Large intestine (tissue), 3 donors: ENCODE data around the gene ETS1. TPM values are rescaled to one million over a fixed set of nuclear protein-coding genes. Genes with fewer than 3 reads are reported as not detected.

Source experiments
- DNase-seq, 2 donors: peaks; one replicate each; pipeline versions ENCODE4 v3.0.0 to v3.0.0-alpha.2; 2013
- H3K27ac ChIP-seq: one replicate; pipeline ENCODE4 v1.5.1; 2013; ENCODE audit warnings: low read length
- H3K27me3 ChIP-seq: 2 replicates; pipeline ENCODE4 v1.6.1; 2013; ENCODE audit warnings: low read length; ENCODE audit not compliant: control insufficient read depth, insufficient read depth
- H3K36me3 ChIP-seq: 2 replicates; pipeline ENCODE4 v1.6.1; 2013; ENCODE audit warnings: low read length; ENCODE audit not compliant: control insufficient read depth, insufficient read depth
- H3K4me1 ChIP-seq: one replicate; pipeline ENCODE4 v1.6.1; 2013; ENCODE audit warnings: low read length; ENCODE audit not compliant: control insufficient read depth, insufficient read depth
- H3K4me3 ChIP-seq: one replicate; pipeline ENCODE4 v1.5.1; 2013; ENCODE audit warnings: low read length
- H3K9me3 ChIP-seq: one replicate; pipeline ENCODE4 v1.6.1; 2013; ENCODE audit warnings: mild to moderate bottlenecking, low read depth, low read length, moderate library complexity; ENCODE audit not compliant: control insufficient read depth
- WGBS: methylation state at CpG from one replicate; pipeline ENCODE4 v1.1.5; 2013; ENCODE audit warnings: low lambda C conversion rate; ENCODE audit not compliant: insufficient coverage; 5-methylcytosine and 5-hydroxymethylcytosine counted together
- polyA plus RNA-seq: library from polyadenylated mRNA; unstranded; fragments of 120-200 nt; gene quantifications from one replicate; pipeline ENCODE4 v1.2.1, GENCODE V29; 2013

ETS1 gene
- polyA plus RNA-seq, 1 donor, result 40.8 TPM

DNA sequence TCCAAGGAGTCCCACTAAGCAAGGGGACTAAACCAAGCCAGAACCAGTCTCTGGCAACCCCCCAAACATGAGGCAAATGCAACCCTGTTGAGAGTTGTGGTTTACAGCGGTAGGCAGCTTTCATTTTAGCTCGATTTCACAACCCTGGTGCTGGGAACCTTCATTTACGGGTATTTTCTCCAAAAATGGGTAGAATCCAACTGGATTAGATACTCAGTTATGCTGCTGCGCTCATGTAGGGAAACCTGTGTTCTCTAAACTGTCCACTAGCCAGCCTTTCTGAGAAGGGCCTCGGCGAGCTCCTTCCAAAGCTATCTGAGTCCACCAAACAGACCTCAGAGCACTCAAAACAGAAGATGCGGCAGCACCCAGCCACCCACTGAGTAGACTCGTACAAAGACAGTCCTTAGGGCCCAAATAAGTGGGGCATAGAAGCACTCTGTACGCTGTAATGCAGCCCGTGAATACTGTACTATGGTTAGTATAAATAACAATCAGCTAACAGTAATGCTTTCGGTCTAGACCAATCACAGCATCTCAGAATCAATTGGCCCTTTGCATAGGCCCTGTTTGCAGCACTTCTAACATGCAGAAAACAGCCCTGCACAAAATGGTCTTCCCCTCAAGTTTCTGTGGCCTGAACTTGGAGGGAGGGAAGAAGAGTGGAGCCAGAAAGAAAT, 104.7 kb downstream of the ETS1 start:
- H3K36me3 ChIP-seq, result peaks cover 48% of the 10 kb centered on the region
- H3K27me3 ChIP-seq, result no peaks in the 10 kb centered on the region
- no peak overlapping the region for H3K4me3 ChIP-seq
- H3K9me3 ChIP-seq, result no peaks in the 10 kb centered on the region
- DNase-seq, result no peak
- H3K27ac ChIP-seq, result no peak overlapping the region
- WGBS, result no CpG with 5 or more reads among the region's 11 CpGs
- no peaks in the 10 kb centered on the region for H3K4me1 ChIP-seq

DNA sequence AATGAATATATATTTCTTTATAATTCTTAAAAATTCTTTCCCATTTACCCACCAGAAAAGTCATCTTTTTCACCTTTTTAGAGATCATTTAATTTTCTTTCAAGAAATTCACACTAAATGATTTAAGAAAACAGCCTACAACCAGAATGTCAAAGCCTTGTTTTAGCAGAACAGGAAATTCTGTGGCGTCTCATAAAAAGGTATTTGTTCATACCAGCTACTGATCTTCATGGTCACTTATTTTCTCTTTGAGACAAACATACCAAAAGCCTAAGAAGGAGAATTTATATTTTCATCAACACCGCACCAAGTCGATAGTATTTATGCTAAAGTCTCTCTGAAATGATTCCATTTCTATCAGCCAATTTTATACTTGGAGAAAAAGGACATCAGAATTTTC, 105.3 kb downstream of the ETS1 start:
- H3K9me3 ChIP-seq, result no peaks in the 10 kb centered on the region
- no peaks in the 10 kb centered on the region for H3K27me3 ChIP-seq
- DNase-seq, result no peak
- H3K4me3 ChIP-seq, result no peak overlapping the region
- no peak overlapping the region for H3K27ac ChIP-seq
- peaks cover 3% of the 10 kb centered on the region for H3K4me1 ChIP-seq
- H3K36me3 ChIP-seq, result peaks cover 52% of the 10 kb centered on the region
- 100% methylated on average over 2 of the region's 3 CpGs for WGBS

DNA sequence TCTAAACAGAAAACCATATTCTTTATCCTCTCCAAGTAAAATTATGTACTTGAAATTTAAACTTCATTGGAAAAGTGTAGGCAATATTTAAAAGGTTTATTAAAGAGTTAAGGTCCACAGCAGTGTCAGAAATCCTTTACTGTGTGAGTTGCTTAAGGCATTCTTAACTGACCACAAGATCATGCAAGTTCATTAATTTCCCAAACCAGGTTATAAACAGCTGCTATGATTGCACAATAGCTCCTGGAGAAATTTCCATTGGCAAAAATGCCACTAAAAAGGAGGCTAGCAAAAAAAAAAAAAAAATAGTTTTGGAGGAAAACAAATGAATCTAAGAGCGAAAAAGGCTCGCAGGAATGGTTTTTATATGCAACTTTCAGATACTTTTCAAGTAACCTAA, 106.2 kb downstream of the ETS1 start:
- H3K27ac ChIP-seq, result no peak overlapping the region
- no CpG with 5 or more reads among the region's 2 CpGs for WGBS
- H3K4me3 ChIP-seq, result no peak overlapping the region
- H3K4me1 ChIP-seq, result peaks cover 6% of the 10 kb centered on the region
- no peaks in the 10 kb centered on the region for H3K27me3 ChIP-seq
- peaks cover 43% of the 10 kb centered on the region for H3K36me3 ChIP-seq
- no peaks in the 10 kb centered on the region for H3K9me3 ChIP-seq
- DNase-seq, result no peak

DNA sequence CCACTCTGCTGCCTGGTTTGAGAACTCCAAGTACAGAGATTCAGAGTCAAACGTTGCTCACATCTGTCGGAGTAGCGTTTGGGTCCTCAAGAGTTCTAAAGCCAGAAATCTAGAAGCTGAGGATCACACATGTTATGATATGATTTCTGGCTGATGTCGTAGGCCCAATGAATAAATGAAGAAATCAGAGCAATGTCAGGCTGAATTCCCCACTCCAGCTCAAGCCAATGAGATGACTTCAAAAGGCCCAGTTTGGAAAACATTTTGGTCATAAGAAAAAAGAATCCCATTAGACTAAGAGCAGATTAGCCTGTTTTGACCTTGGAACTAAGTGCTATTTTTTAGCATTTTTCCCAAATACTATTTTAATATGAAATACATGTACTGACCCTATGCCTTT, 106.7 kb downstream of the ETS1 start:
- DNase-seq, result no peak
- H3K4me3 ChIP-seq, result no peak overlapping the region
- H3K4me1 ChIP-seq, result peaks cover 6% of the 10 kb centered on the region
- peaks cover 38% of the 10 kb centered on the region for H3K36me3 ChIP-seq
- H3K27me3 ChIP-seq, result no peaks in the 10 kb centered on the region
- WGBS, result no CpG with 5 or more reads among the region's 4 CpGs
- H3K9me3 ChIP-seq, result no peaks in the 10 kb centered on the region
- H3K27ac ChIP-seq, result no peak overlapping the region

DNA sequence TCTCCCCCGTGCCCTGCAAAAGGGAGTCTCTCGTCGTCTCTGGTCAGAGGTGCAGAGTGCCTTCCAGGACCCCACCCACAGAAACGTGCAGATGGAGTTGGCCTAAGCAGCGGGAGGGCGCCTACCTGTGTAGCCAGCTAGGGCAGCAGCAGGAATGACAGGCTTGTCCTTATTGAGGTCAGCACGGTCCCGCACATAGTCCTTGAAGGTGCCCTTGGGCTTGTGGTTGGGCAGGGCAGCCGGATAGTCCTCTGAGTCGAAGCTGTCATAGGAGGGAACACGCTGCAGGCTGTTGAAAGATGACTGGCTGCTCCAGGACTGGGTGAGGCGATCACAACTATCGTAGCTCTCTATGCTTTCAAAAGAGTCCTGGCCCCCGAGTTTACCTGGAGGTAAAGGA, 107.3 kb downstream of the ETS1 start:
- no peak for DNase-seq
- 92% methylated on average over 2 of the region's 14 CpGs for WGBS
- Histone ChIP-seq H3K27ac (no peak overlapping the region), H3K36me3 (peaks cover 32% of the 10 kb centered on the region), H3K9me3 (no peaks in the 10 kb centered on the region), H3K27me3 (no peaks in the 10 kb centered on the region), H3K4me3 (no peak overlapping the region), H3K4me1 (peaks cover 9% of the 10 kb centered on the region)

DNA sequence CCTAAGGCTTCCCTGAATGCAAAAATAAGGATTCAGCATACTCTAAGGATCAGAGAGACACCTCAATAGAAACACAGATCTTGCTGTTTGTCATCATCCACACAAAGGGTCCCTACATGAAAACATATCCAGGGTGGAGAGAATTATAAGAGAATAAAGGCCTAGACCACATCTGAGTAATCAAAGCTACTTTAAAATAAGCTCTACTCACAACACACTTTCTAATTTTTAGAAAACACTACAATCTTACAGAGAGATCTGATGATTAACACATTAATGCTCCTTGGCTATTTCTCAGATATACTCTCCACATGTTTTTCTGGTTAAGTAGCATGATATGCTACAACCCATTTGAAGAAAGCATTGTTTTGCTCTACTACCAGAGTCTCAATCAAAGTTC, 108.2 kb downstream of the ETS1 start:
- Histone ChIP-seq H3K27ac (no peak overlapping the region), H3K36me3 (peaks cover 23% of the 10 kb centered on the region)

DNA sequence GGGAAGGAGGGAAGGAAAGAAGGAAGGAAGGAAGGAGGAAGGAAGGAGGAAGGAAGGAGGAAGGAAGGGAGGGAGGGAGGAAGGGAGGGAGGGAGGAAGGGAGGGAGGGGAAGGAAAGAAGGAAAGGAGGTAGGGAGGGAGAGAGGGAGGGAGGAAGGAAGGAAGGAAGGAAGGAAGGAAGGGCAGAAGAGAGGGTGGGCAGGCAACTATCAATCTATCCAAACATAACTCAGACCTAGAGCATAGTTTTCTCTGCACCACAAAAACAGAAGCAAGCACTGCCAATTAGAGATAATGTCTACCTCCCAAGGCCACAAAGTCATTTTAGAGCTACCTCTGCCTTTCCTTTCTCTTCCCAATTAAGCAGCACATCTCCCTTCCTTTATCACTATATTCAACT, 109.1 kb downstream of the ETS1 start:
- Histone ChIP-seq H3K36me3 (peaks cover 18% of the 10 kb centered on the region), H3K27ac (no peak overlapping the region), H3K27me3 (no peaks in the 10 kb centered on the region), H3K4me1 (peaks cover 16% of the 10 kb centered on the region), H3K4me3 (no peak overlapping the region), H3K9me3 (no peaks in the 10 kb centered on the region)
- no peak for DNase-seq

More for the DNA sequence above, 108.2 kb downstream of the ETS1 start:
- H3K27me3 ChIP-seq, result no peaks in the 10 kb centered on the region
- H3K9me3 ChIP-seq, result no peaks in the 10 kb centered on the region
- DNase-seq, result no peak
- H3K4me1 ChIP-seq, result peaks cover 12% of the 10 kb centered on the region
- no peak overlapping the region for H3K4me3 ChIP-seq

DNA sequence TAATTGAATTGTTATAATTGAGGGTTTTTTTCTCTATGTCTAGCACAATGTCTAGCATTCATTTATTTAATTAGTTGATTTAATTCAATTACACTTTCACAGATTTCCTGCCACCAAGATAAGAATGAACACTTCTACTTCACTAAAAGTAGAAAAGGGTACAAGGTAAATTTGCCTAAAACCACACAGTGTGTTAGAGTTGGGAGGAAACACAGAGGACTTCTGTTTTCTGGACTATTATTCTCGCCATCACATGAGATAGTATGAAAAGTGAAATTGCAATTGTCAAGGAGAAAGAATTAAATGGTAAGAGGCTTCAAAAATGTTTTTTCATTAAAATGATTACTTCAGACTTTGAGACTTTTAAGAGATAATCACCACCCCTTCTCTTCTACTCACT, 109.5 kb downstream of the ETS1 start:
- no CpG with 5 or more reads among the region's 1 CpG for WGBS
- no peak overlapping the region for H3K4me3 ChIP-seq
- peaks cover 16% of the 10 kb centered on the region for H3K36me3 ChIP-seq

DNA sequence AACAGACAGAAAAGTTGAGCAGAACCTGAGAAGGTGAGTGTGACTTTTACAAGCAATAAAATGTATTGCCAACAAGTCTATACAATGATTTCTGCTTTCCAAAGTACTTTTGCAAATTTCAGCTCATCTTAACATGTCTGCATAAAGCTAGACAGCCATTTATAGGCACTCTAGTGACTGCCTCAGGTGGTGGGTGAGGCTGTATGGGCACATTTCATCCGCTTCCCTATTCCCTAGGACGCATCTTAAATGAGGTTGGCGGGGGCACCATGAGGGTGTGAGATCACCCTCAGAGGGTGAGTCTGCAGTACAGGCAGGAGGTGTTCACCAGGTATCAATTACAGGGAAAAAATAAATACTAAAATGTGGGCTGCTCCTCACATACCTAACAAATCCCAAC, 110.1 kb downstream of the ETS1 start:
- H3K27ac ChIP-seq, result no peak overlapping the region
- H3K4me1 ChIP-seq, result peaks cover 16% of the 10 kb centered on the region
- H3K36me3 ChIP-seq, result peaks cover 16% of the 10 kb centered on the region

More for the DNA sequence above, 109.5 kb downstream of the ETS1 start:
- no peaks in the 10 kb centered on the region for H3K27me3 ChIP-seq
- DNase-seq, result no peak
- no peak overlapping the region for H3K27ac ChIP-seq
- H3K9me3 ChIP-seq, result no peaks in the 10 kb centered on the region
- peaks cover 16% of the 10 kb centered on the region for H3K4me1 ChIP-seq

DNA sequence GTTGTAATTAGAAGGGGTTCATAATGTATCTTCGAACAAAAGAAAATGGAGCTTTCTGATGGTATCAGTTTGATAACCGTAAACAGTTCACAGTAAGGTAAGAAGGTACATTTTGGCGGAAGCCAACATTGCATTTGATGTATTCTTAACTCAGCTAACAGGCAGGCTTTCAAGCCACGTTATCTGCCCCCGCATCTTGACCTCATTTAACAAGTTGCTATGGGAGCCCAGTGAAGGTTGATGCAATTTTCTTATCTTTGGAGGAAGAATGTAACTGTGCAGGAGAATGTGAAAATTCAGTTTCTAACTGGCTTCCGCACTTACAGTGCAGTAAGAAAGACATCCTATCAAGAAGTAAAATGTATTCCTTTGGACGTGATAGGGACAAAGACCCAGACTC, 110.6 kb downstream of the ETS1 start:
- Histone ChIP-seq H3K36me3 (peaks cover 16% of the 10 kb centered on the region), H3K4me1 (peaks cover 16% of the 10 kb centered on the region), H3K27ac (no peak overlapping the region), H3K9me3 (no peaks in the 10 kb centered on the region), H3K27me3 (no peaks in the 10 kb centered on the region), H3K4me3 (no peak overlapping the region)
- 86% methylated on average over 1 of the region's 7 CpGs for WGBS
- peak in 1 of 2 donors; percentile 55 for DNase-seq

More for the DNA sequence above, 110.1 kb downstream of the ETS1 start:
- no peaks in the 10 kb centered on the region for H3K9me3 ChIP-seq
- DNase-seq, result no peak
- H3K4me3 ChIP-seq, result no peak overlapping the region
- no peaks in the 10 kb centered on the region for H3K27me3 ChIP-seq
- WGBS, result no CpG with 5 or more reads among the region's 3 CpGs

DNA sequence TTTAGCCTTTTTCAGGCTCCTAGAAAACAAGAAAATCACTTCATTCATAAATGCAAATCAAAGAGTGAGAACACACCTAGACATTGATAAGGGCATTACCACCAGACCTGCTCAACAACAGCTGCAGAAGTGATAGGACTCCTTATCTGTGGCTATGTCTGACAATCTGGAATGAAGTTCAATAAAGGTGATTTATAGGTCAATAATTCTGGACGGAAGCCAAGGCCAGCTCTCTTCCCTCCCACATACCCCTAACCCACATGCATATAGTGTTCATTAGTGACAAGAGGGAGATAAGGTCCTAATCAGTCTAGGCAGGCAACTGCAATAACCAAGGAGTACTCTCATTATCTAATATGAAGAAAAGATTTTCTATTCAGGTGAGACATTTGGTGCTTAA, 111.3 kb downstream of the ETS1 start:
- Histone ChIP-seq H3K4me3 (no peak overlapping the region), H3K36me3 (peaks cover 16% of the 10 kb centered on the region), H3K27ac (no peak overlapping the region), H3K4me1 (peaks cover 16% of the 10 kb centered on the region), H3K27me3 (no peaks in the 10 kb centered on the region), H3K9me3 (no peaks in the 10 kb centered on the region)
- DNase-seq, result peak in 1 of 2 donors; percentile 69
- WGBS, result no CpG with 5 or more reads among the region's 1 CpG
